MV-4-11 (cell line): ENCODE data around the gene STARD7.
"Not testable (repeated sequence)": the region's sequence is repeated elsewhere in the genome, so short reads cannot be mapped to it uniquely, and the experiment has no call there.

Experiments used
- DNase-seq: peaks from one replicate; lab custom pipeline; 2025; lab: John Stamatoyannopoulos, UW

Gene STARD7

GRCh38 chr2:96233880-96234316 lies 25.3 kb upstream of the STARD7 start:
- DNase-seq: peak; percentile 75

- peak; percentile 35 for DNase-seq
These were observed 24.8 kb upstream of the STARD7 start for GRCh38 chr2:96233436-96233835.

DNA sequence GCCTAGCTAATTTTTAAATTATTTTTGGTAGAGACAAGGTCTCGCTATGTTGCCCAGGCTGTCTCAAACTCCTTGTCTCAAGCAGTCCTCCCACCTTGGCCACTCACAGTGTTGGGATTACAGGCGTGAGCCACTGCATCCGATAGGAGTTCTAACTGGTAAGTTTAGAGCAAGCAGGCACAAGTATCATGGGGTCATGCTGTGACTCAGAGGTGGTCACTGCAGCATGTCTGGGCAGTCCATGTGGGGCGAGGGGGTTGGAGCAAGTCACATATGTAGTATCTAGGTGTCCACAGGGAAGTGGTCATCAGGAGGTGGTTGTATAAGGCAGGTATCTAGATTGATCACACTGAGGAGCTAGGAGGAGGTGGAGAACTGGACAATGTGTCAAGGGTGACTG lies 22.7 kb upstream of the STARD7 start:
- DNase-seq: no peak

GRCh38 chr2:96225016-96225533 lies 16.4 kb upstream of the STARD7 start:
- DNase-seq: peak; percentile 97

DNA sequence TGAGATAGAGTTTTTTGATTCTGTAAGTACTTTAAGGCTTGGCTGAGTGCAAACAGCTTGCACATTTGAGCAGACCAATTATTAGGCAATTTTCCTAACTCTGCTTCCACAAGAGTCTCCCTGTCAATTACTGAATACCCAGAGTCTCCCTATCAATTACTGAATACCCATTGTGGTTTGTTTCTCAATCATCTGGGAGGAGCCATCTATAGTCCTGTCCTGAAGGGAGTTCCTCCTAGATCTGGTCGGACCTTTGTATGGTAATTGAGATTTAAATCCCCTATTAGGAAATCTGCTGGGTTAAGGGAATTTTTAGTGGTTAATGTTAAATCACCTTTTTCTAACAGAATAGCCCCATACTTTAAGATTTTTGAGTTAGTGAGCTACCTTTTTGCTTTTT lies 12.5 kb upstream of the STARD7 start:
- DNase-seq: peak; percentile 81

GRCh38 chr2:96219959-96220358 lies 11.3 kb upstream of the STARD7 start:
- DNase-seq: not testable (repeated sequence)

- peak; percentile 72 for DNase-seq
These were observed 10.0 kb upstream of the STARD7 start for GRCh38 chr2:96218508-96219131.

DNA sequence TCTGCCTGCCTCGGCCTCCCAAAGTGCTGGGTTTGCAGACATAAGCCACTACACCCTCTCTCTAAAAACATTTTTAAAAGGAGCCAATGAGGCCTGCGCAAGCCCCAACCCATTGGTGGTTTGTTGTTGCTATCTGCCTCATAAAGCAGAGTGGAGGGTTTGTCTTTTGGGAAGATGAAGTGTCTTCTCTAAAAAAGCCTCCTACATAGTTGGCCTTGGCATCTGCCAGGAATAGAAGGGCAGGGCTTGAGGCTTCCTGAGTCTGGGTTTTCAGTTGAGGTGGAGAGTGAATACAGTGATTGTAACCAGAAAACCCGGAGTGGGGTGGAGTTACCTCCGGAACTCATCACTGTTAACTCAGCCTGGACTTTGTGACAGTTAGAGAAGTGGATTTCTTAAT lies 5.9 kb upstream of the STARD7 start:
- no peak for DNase-seq

- no peak for DNase-seq
These were observed 4.8 kb upstream of the STARD7 start for GRCh38 chr2:96213379-96213778.

- no peak for DNase-seq
These were observed 3.7 kb upstream of the STARD7 start for GRCh38 chr2:96212339-96212738.

DNA sequence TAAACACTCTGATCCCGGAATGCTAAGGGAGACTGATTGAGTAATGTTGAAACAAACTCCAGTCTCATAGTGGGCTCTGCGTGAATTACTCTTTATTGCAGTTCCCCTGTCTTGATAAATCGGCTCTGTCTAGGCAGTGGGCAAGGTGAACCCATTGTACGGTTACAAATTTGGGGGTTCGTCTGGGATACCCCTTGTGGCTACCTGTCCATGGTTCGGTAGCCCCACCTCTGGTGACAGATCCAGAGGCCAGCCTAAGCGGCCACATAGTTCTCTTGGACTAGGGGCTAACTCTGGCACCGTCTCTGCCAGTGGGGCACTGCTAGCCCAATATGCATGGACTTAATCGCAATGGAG lies 1.1 kb upstream of the STARD7 start:
- DNase-seq: no peak

DNA sequence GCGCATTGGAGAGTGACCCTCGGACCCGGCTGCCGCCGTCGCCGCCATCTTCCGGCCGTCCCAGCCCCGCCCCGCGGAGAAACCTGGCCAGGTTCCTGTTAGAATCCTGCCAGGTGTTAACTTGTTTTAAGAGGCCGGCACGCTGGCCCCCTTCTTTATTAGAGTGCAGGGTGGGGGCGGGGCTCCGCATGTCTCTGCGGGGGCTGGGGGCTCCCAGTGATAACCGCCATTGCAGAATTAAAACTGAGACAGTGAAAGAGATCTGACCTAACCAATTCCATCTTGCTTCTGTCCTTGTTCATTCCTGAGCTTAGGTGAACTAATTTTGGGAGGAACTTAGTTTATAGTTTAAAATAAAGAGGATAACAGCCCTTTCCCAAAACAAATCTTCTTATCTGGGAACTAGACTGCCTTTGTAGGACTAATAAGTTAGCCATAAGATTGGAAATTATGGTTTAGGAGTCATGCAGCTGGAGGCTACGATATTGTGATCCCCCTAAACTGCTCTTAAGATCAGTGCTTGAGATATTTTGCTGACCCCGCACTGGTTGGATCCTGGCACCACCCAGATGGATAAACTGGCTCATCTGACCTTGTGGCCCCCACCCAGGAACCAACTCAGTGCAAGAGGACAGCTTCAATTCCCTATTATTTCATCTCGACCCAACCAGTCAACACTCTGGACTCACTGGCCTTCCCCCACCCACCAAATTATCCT lies 543 bp upstream of the STARD7 start:
- no peak for DNase-seq

DNA sequence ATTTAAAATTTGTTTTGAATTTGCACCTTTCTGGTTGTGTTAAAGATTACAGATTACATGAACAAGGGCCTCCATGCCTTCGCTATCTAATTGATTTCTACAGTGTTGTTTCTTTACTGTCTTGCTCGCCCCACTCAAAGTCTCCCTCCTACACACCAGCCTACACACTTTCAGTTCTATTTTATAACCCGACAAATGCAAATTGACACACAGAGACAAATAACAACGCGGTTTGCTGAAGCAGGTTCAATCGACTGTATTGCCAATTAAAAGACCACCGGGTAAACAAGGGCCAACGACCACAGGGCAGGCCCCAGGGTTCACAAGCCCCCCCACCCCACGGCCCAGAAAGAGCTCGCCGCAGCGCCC lies 869 bp downstream of the STARD7 start:
- DNase-seq: no peak

- DNase-seq: no peak
These were observed 1.4 kb downstream of the STARD7 start for GRCh38 chr2:96207073-96207773.

DNA sequence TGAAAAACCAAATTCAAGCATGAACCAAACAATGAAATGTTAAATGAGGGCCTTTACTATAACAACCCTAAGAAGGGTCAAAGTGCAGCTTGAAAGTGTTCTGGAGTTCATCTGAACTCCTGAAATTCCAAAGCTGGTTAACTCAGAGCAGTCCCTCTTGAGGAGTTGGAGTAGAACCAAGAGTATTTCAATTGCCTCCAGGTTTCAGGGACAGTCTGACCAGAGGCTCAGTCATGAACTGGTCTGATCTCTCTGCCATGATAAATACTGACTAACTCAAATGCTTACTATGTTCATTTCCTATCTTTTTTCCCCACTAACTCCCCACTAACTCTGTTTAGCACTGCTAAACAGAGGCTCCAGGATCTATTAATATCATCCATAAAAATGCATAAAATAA lies 2.7 kb downstream of the STARD7 start:
- DNase-seq: no peak

DNA sequence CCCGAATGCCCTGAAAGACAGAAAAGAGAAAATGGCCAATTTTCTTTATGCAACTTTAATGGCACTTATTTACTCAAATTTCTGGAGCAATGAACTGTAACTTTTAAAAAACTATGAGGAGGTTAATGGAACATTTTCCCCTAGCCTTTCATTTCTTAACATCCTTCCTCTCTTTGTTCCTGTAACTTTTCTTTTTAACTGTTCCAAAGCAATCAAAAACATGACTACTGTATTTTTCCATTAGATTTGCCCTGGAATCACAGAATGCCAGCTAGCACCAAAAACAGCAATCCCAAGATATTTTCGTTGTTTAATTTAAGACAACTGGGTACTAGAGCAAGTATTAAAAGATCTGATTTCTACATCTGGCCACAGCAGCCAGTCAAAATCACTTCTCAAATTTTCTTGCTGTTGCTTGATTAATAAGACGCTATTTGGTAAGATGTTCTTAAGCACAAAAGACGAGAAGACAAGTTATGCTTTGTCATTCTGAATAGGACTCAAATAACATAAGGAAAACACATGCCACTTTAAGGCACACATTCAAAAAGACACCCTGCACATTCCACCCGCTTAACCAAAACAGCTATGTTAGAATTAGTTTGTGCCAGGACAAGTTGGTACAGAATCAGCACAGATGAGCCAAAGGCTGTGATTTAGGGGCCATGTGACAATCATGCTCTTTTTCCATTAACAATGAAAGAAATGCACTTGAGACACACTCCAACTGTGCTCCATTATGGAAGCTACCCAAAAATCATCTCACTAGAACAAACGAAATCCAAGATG lies 3.6 kb downstream of the STARD7 start:
- DNase-seq: no peak

GRCh38 chr2:96203130-96204028 lies 5.2 kb downstream of the STARD7 start:
- DNase-seq: no peak

GRCh38 chr2:96202152-96202854 lies 6.3 kb downstream of the STARD7 start:
- DNase-seq: no peak

DNA sequence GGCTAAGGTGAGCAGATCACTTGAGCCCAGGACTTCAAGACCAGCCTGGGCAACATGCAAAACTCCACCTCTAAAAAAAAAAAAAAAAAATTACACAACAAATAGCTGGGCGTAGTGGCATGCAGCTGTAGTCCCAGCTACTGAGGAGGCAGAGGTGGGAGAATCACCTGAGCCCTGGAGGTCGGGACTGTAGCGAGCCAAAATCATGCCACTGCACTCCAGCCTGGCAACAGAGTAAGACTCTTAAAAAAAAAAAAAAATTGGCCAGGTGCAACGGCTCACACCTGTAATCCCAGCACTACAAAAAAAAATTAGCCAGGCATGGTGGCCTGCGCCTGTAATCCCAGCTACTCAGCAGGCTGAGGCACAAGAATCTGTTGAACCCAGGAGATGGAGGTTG lies 7.3 kb downstream of the STARD7 start:
- no peak for DNase-seq

DNA sequence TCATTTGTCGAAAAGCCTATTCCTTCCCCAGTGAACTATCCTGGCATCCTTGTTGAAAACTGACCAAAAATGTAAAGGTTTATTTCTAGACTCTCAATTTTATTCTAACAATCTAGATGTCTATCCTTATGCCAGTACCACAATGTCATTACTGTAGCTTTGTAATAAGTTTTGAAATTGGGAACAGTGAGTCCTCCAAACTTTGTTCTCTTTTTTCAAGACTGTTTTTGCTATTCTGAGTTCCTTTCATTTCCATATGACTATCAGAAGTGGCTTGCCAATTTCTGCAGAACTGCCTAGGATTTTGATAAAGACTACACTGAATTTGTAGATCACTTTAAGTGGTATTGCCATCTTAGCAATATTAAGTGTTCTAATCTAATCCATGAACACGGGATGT lies 9.7 kb downstream of the STARD7 start:
- no peak for DNase-seq
